Body of pancreas (tissue), 4 donors: ENCODE results near the gene STOX1. TPM values are rescaled to one million over a fixed set of nuclear protein-coding genes. Genes with fewer than 3 reads are reported as not detected.
"Not testable (repeated sequence)": the region's sequence is repeated elsewhere in the genome, so short reads cannot be mapped to it uniquely, and the experiment has no call there.

ENCODE experiments used
- ATAC-seq: fragments of 150-250 bp; one replicate; pipeline ENCODE4 v1.9.1; 2016
- DNase-seq, 4 donors: peaks; one replicate each; pipeline ENCODE4 v3.0.0-alpha.2; 2019
- H3K27ac ChIP-seq, 4 donors: fragments of 200-600 bp; sonication (generic); 1 replicate in 3 of 4; 2 replicates in 1 of 4; pipeline versions ENCODE4 v1.5.1 to v1.6.1; 2016 to 2019; ENCODE audit warnings: mild to moderate bottlenecking in 1 of 4, mixed read lengths in 1 of 4, moderate library complexity in 1 of 4
- H3K27me3 ChIP-seq, 2 donors: fragments of 200-600 bp; sonication (generic); one replicate each; pipeline ENCODE4 v1.6.0; 2016; ENCODE audit warnings: mild to moderate bottlenecking in 1 of 2
- H3K36me3 ChIP-seq, 2 donors: fragments of 200-600 bp; sonication (generic); replicated peaks in 1 of 2; 2 replicates each; pipeline ENCODE4 v1.5.1; 2016; ENCODE audit warnings: low read depth in 2 of 2; ENCODE audit not compliant: insufficient read depth in 1 of 2
- H3K4me1 ChIP-seq: fragments of 200-600 bp; sonication (generic); one replicate; pipeline ENCODE4 v1.6.0; 2016
- H3K4me3 ChIP-seq, 2 donors: fragments of 200-600 bp; sonication (generic); 1 replicate in 1 of 2; 2 replicates in 1 of 2; pipeline ENCODE4 v1.5.1; 2016 to 2019
- H3K9me3 ChIP-seq, 3 donors: fragments of 200-600 bp; sonication (generic); 1 replicate in 2 of 3; 2 replicates in 1 of 3; pipeline ENCODE4 v1.5.1; 2016
- POLR2A ChIP-seq, 3 donors: fragments of 450-650 bp; IDR thresholded peaks; one replicate each; pipeline ENCODE4 v1.6.1; 2016; ENCODE audit warnings: antibody characterized with exemption in 3 of 3, mild to moderate bottlenecking in 2 of 3
- WGBS, 2 donors: methylation state at CpG; one replicate each; pipeline ENCODE4 v1.1.5; 2017; 5-methylcytosine and 5-hydroxymethylcytosine counted together
- intact Hi-C: fragments of 100-400 bp; cut with DNase I; formaldehyde crosslinking; loops from one replicate; pipeline ENCODE4 v1.15.1; 2023
- total RNA-seq, 2 donors: library from RNA; depleted of rRNA; stranded (reverse); fragments of >200 nt; gene quantifications; one replicate each; pipeline ENCODE4 v1.1.0, GENCODE V29; 2016
- TF ChIP-seq, protein P1 (sequence below), 7 experiments: fragments of 450-650 bp in 4 of 7; fragments of 200-600 bp in 3 of 7; sonication (generic) in 3 of 7; IDR thresholded peaks; one replicate each; pipeline ENCODE4 v1.5.1; 2016 to 2019; ENCODE audit warnings: antibody characterized with exemption in 7 of 7

Gene STOX1
- total RNA-seq, 2 donors from 2014 or later, result 2.1 to 4.0 TPM

DNA sequence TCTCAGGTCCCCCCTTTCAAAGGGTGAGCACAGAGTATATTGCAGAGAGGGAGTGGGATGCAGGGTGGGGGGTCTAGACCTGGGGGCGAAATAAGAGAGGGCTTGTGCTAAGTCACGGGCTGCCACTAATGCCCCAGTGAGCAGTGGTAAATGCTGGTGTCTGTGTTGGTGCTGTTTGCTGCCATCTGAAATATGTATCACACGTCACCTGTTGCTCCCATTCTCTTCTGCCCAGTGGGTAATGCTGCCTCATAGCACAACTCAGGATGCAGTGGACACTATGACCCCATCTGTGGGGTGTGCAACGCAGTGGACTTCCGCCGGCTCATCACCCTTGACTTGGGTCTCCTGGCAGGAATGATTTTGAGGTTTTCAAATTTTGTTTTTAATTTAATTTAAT, 2.6 kb downstream of the STOX1 start:
- H3K9me3 ChIP-seq, result no peaks in the 10 kb centered on the region
- no peaks in the 10 kb centered on the region for H3K36me3 ChIP-seq
- no peak overlapping the region for H3K4me3 ChIP-seq
- TF ChIP-seq, protein P1, sequence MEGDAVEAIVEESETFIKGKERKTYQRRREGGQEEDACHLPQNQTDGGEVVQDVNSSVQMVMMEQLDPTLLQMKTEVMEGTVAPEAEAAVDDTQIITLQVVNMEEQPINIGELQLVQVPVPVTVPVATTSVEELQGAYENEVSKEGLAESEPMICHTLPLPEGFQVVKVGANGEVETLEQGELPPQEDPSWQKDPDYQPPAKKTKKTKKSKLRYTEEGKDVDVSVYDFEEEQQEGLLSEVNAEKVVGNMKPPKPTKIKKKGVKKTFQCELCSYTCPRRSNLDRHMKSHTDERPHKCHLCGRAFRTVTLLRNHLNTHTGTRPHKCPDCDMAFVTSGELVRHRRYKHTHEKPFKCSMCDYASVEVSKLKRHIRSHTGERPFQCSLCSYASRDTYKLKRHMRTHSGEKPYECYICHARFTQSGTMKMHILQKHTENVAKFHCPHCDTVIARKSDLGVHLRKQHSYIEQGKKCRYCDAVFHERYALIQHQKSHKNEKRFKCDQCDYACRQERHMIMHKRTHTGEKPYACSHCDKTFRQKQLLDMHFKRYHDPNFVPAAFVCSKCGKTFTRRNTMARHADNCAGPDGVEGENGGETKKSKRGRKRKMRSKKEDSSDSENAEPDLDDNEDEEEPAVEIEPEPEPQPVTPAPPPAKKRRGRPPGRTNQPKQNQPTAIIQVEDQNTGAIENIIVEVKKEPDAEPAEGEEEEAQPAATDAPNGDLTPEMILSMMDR (IDR thresholded peaks at IDR 0.05), result no peak
- TF ChIP-seq POLR2A (IDR thresholded peaks at IDR 0.05), result no peak
- H3K27ac ChIP-seq, result no peak overlapping the region
- DNase-seq (no peak), ATAC-seq (no peak)
- 94 to 96% methylated on average over 6 of the region's 6 CpGs for whole genome bisulfite sequencing, 2 donors
- intact Hi-C loops, result no loop called here
- H3K27me3 ChIP-seq, result no peaks in the 10 kb centered on the region
- H3K4me1 ChIP-seq, result peaks cover 8% of the 10 kb centered on the region

DNA sequence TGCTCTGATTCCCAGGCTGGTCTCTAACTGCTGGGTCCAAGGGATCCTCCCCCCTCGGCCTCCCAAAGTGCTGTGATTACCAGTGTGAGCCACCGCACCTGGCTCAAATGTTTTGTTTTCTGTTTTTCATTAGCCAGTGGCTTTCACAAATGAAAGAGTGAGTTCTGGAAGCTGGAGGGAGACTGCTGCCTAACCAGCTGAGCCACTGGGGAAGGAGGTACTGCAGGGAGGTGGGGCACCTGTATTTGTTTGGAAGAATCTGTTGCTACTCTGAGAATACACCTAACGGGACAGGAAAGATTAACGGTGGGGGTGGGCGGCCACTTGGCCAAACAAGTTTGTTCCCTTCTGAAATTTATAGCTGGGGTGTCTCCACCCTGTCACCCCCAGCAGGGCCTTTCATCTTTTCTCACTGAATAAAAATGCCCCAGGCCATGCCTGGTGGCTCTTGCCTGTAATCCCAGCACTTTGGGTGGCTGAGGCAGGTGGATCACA, 4.7 kb downstream of the STOX1 start:
- ATAC-seq (no peak), DNase-seq (no peak)
- WGBS, 2 donors, result 64 to 75% methylated on average over 5 of the region's 5 CpGs
- Histone ChIP-seq H3K4me1 (peaks cover 2% of the 10 kb centered on the region), H3K9me3 (no peaks in the 10 kb centered on the region), H3K36me3 (no peaks in the 10 kb centered on the region), H3K27ac (no peak overlapping the region), H3K4me3 (no peak overlapping the region), H3K27me3 (no peaks in the 10 kb centered on the region)
- TF ChIP-seq POLR2A (IDR thresholded peaks at IDR 0.05), result no peak
- intact Hi-C loops, result no loop called here

- no peaks in the 10 kb centered on the region for H3K36me3 ChIP-seq
- TF ChIP-seq, protein P1 (IDR thresholded peaks at IDR 0.05), result no peak
- TF ChIP-seq POLR2A (IDR thresholded peaks at IDR 0.05), result no peak
- no peak overlapping the region for H3K4me3 ChIP-seq
- 88 to 89% methylated on average over 4 of the region's 4 CpGs for WGBS, 2 donors
- DNase-seq (no peak), ATAC-seq (no peak)
- H3K27ac ChIP-seq, result no peak overlapping the region
- no peaks in the 10 kb centered on the region for H3K4me1 ChIP-seq
- H3K9me3 ChIP-seq, result no peaks in the 10 kb centered on the region
- intact Hi-C loops, result no loop called here
- H3K27me3 ChIP-seq, result no peaks in the 10 kb centered on the region
Measured at GRCh38 chr10:68832601-68833000, 5.3 kb downstream of the STOX1 start.

- DNase-seq (no peak), ATAC-seq (no peak)
- Histone ChIP-seq H3K9me3 (no peaks in the 10 kb centered on the region), H3K4me1 (no peaks in the 10 kb centered on the region), H3K27ac (no peak overlapping the region), H3K27me3 (no peaks in the 10 kb centered on the region), H3K36me3 (no peaks in the 10 kb centered on the region), H3K4me3 (no peak overlapping the region)
- intact Hi-C loops, result no loop called here
- TF ChIP-seq, protein P1 (IDR thresholded peaks at IDR 0.05), result no peak
- TF ChIP-seq POLR2A (IDR thresholded peaks at IDR 0.05), result no peak
- 85% methylated on average over 7 to 8 of the region's 8 CpGs for WGBS, 2 donors
Measured at GRCh38 chr10:68837626-68838322, 10.4 kb downstream of the STOX1 start.

DNA sequence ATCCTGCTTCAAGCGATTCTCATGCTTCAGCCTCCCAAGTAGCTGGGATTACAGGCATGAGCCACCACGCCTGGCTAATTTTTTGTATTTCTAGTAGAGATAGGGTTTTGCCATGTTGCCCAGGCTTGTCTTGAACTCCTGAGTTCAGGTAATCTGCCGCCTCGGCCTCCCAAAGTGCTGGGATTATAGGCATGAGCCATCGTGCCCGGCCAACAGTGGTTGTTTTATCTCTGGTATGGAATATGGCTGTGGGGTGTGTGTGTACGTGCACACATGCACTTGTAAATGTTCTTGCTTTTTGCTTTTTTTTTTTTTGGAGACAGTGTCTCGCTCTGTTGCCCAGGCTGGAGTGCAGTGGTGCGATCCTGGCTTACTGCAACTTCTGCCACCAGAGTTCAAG, 13.3 kb downstream of the STOX1 start:
- intact Hi-C loops, H3K27ac ChIP-seq, H3K27me3 ChIP-seq, H3K9me3 ChIP-seq, DNase-seq, H3K36me3 ChIP-seq, H3K4me3 ChIP-seq, H3K4me1 ChIP-seq, ATAC-seq: not testable (repeated sequence)
- WGBS, 2 donors, result 90 to 92% methylated on average over 9 of the region's 9 CpGs

- Histone ChIP-seq H3K4me3 (no peak overlapping the region), H3K9me3 (no peaks in the 10 kb centered on the region), H3K4me1 (no peaks in the 10 kb centered on the region), H3K27me3 (no peaks in the 10 kb centered on the region), H3K27ac (no peak overlapping the region), H3K36me3 (no peaks in the 10 kb centered on the region)
- ATAC-seq, result no peak
- no peak for DNase-seq
- TF ChIP-seq POLR2A (IDR thresholded peaks at IDR 0.05), result no peak
- TF ChIP-seq, protein P1 (IDR thresholded peaks at IDR 0.05), result no peak
- intact Hi-C loops, result no loop called here
- 86 to 89% methylated on average over 2 of the region's 2 CpGs for WGBS, 2 donors
Measured at GRCh38 chr10:68848281-68848680, 20.9 kb downstream of the STOX1 start.
